Raji (cell line): ENCODE results near the gene LRRC8E.

Experiments used
- POLR2A ChIP-seq: IDR thresholded peaks from 2 replicates; pipeline ENCODE4 v1.6.1; 2011; ENCODE audit warnings: low read depth, low read length, control low read depth; ENCODE audit not compliant: insufficient read depth

The LRRC8E gene

DNA sequence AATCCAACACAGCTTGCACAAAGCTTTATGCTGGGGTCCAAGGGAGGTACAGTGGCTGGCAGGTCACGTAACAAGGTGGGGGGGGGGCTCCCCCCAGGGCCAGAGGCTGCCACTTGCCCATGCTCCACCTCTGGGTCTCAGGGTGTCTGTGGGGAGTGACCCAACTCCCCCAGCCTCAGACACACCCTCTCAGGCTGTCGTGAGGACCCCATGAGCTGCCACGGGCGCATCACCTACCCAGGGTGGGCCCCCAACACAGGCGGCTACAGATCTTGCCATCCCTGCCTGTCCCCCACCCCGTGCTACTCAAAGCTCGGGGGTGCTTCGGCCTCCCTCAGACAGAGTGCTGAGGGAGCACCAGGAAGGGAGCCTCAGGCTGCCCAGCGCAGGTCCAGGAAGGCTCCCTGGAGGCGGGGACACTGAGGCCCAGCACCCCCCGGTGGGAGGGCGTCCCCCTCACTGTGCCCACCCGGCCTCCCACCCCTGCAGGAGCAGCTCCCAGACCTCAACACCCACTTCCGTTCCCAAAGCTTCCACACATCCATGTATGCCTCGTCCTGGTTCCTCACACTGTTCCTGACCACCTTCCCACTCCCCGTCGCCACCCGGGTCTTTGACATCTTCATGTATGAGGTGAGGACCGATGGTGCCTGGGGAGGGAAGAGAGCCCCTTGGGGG lies 37.2 kb upstream of the LRRC8E start:
- no peak for TF ChIP-seq POLR2A

- TF ChIP-seq POLR2A, result no peak
These were observed 36.4 kb upstream of the LRRC8E start for GRCh38 chr19:7851623-7852500.

DNA sequence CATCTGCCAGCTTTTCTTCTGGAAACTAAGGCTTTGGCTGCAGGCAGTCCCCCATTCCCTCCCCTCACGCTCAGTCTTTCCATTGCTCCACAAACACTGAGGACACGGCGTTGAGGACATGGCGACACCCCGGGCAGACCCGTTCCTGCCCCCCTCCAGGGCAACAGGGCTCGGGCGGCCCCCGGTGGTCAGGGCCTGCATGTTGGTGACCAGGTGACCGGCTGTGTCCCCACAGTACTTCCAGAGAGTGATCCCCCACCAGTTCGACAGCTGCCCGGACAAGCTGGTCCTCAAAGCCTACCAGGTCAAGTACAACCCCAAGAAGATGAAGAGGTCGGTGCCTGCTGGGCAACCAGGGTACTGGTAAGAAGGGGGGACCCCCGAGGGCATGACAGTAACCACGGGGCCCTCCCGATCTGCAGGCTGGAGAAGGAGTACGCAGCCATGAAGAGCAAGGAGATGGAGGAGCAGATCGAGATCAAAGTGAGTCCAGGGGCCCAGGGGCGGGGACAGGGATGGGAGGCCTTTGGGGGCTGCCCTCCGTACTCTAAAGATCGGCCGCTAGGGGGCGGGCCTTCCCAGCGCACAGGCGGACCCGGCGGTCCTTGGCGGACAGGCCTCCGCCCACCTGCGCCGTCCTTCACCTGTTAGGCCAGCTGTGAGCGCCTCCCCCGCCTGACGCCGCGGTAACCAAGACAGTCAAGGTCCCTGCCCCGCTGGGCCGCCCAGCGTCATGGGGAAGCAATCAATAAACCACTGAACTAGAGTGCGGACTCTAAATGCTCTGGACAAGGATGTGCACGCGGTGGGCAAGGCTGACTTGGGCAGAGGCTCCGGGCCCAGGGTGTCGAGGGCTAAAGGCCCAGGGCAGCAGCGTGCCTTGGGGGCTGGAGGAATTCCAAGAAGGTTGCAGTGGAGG lies 35.2 kb upstream of the LRRC8E start:
- no peak for TF ChIP-seq POLR2A

DNA sequence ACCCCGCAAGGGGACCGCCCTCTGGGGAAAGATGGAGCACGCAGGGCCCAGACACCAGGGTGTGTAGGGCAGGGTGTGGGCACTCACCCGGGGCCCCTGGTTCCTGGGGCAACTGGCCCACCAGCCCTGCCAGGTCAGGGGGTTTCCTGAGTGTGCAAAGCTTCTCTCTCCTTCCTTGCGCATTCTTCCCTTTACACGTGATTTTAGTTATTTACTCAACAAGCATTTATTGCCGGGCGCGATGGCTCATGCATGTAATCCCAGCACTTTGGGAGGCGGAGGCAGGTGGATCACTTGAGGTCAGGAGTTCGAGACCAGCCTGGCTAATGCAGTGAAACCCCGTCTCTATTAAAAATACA lies 34.6 kb upstream of the LRRC8E start:
- no peak for TF ChIP-seq POLR2A

DNA sequence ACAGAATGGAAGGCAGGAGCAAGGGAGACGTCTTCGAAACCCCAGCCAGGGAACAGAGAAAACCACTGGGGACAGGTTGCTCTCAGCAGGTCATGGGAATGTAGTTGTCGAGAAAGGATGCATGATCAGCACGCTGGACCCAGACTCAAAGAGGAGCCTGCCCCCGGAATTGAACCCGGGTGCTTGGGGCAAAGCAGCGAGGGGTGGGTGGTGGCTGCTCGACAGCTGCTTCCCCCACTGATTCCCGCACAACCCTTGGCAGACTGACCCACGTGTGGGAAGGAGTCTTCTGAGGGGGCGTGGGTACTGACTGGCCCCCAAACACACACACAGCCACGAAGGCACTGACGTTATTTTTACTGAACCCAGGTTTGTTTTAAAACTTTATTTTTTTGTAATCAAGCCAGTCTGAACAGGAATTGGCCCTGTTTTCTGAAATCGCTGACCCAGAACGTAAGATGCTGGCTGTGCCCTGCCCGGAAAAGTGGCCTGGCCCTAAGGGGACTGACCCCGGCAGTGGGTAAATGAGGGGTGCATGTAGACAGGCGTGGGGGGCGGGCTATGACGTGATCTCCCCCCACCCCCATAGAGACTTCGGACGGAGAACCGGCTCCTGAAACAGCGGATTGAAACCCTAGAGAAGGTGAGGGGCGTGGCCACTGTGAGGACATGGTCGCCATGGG lies 32.7 kb upstream of the LRRC8E start:
- no peak for TF ChIP-seq POLR2A

- no peak for TF ChIP-seq POLR2A
These were observed 32.2 kb upstream of the LRRC8E start for GRCh38 chr19:7856109-7856591.

DNA sequence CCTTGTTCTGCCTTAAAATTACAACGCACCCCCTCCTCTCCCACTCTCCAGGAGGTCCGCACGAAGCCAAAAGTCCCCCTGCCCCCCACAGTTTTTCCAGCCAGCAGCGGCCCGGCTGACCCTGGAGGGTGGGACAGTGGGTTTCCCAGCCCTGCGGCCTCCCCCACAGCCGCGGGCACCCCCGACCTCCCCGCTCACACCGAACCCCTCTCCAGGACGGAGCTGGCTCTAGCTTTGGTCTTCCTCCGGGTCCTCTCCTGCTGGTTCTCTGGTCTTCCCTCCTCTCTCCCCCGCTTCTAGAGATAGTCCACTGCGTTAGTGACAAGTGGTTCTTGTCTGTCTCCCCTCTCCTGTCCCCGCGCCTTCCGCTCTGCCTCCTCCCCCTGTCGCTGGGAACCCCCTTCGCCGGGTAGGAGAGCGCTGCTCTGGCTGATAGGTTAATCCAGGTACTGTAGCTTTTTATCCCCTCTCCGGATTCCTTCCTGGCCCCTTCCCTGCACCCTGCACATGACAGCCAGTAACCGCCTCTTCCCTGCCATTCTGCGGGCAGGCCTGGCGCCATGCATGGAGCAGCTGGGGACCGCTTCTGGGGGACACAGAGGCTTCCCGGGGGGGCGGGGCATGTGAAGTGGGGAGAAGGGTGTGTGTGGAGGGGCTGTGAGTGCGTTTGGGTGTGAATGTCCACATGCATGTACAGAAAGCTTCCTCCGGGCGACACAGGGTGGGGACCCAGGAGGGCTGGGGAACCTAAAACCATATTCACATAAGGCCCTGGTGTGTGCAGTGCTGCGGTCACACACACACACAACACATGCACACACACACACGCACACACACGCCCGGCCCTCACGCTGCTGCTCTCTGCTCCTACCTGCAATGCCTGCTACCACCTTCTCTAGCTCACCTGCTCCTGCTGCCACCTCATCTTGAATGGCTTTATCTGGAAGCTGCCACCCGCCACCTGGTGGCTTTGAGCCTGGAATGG lies 31.3 kb upstream of the LRRC8E start:
- no peak for TF ChIP-seq POLR2A

DNA sequence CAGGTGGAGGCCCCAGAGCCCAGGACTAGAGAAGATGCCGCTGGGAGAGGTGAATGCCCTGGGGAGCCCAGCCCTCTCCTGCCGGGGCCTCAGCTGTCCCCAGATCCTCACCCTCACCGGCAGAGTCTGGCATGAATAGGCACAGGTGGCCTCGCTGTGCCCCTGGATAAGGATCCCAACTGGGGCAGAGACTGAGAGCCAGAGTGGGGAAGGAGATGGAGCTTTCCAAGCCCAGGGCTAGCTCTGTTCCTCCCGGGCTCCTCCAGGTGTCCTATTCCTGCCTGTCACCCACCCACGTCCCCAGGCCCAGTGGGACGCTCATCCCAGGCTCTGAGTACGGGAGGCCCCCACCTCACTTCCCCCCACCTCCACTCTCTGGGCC lies 30.6 kb upstream of the LRRC8E start:
- TF ChIP-seq POLR2A, result no peak

DNA sequence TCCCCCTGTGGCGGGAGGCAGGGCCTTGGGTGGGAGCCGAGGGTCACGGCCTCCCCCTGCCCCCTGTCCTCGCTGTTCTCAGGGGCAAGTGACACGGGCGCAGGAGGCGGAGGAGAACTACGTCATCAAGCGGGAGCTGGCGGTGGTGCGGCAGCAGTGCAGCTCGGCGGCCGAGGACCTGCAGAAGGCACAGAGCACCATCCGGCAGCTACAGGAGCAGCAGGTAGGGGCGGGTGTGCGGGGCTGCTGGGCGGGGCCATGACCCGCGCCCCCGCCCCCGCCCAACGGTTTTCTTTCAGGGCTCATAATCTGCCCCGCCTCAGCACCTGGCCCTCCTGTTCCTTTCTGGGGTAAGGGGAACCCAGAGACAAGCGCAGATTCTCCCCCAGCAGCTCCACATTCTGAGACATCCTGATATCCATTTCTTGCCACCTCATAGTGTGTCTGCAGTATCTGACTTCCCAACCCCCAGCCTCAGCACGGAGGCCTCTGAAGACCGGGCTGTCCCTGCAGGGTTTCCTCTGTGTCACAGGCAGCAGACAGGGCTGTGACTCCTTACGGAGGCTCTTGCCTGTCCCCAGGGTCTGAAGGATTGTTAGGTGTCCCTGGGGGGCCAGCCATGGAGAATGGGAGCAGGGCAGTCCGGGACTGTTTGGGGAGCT lies 30.1 kb upstream of the LRRC8E start:
- no peak for TF ChIP-seq POLR2A

DNA sequence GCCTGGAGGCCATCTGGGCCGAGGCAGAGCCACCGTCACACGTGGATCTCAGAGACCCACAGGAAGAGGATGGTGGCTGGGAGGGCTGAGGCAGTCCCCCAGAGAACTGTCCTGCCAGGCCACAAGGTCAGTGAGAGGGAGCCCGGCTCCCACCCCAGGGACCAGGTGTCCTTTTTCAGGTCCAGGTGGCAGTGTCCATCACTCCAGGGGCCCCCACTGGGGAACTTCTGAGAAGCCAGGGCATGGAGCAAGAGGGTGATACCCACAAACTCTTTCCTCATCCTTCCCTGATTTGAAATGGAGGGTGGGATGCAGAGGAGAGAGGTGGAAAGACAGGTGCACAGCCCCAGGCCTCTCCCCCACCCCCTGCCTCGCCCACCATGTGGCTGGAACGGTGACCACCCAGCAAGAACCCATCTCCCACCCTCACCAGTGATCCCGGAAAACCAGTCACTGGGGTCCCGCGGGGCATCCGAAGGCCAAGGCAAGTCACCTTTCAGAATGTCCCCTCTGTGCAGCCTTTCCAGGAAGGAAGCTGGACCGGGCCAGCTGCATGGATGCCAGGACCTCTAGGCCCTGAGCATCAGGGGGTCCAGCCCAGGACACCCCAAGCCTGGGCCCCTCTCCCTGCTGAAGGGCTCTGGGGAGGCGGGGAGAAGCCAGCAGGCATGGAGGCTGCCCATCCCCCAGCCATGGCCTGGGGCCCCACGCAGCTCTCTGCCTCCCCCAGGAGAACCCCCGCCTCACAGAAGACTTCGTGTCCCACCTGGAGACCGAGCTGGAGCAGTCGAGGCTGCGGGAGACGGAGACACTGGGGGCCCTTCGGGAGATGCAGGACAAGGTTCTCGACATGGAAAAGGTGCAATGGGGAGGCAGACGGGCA lies 28.2 kb upstream of the LRRC8E start:
- TF ChIP-seq POLR2A, result no peak

DNA sequence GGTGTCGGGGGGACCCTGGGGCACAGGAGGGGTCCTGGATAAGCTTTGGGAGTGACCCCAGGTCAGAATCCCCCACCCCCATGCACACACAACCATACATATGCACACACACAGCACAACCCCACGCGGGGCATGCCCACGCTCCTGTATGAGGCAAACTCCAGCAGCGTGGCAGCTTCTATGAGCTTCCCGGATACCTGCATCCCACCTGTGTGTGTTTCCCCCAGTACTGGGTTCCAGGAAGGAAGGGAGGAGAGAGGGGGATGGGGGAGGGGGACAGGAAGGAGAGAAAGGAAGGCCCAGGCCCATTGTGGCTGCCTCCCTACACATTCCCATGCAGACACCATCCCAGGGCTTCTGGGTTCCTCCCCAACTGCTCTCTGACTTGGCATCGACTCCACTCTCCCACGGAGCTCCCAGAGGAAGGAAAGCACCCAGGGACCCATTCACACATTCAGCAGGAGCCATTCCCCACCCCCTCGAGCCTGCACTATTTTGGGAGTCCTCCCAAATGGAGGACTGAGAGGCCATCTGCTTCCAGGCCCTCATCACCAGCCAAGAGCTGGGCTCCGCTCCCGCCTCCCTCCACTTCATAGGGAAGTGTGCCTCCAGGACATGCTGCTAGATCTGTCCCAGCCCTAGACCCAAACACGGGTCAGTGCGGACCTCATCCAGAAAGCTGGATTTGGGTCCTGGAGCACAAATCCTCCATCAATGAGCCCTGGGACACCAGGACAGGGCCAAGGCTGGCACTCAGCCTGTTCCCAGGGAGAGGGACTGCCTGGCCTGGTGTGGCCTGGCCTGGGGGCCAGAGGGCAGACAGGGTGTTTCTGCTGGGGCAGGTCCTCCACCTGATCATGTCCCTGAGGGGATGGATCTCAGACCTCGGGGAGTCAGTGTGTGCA lies 27.3 kb upstream of the LRRC8E start:
- TF ChIP-seq POLR2A, result no peak

- TF ChIP-seq POLR2A, result no peak
These were observed 26.5 kb upstream of the LRRC8E start for GRCh38 chr19:7861619-7862412.
